ENCODE data around the gene CNTRL. TPM values are rescaled to one million over a fixed set of nuclear protein-coding genes. Genes with fewer than 3 reads are reported as not detected.

Gene CNTRL
- total RNA-seq, 1 experiment from 2014 or later = 13.4 TPM

- BruUV-seq (replicated peaks) = no TSS peak
- no peaks in the 10 kb centered on the region for H3K79me2 ChIP-seq (ENCODE audit: insufficient read depth, low read length)
- H3K9me3 ChIP-seq (ENCODE audit: control insufficient read depth in 1 of 2, insufficient read depth in 1 of 2, low read depth in 1 of 2, low read length in 2 of 2) = no peaks in the 10 kb centered on the region
- no peak overlapping the region for H3K4me3 ChIP-seq (replicated peaks in 1 of 2; ENCODE audit: low read depth in 1 of 2, low read length in 2 of 2)
- no peaks in the 10 kb centered on the region for H4K20me1 ChIP-seq (ENCODE audit: insufficient read depth)
- POLR2A ChIA-PET = no interaction called here
- H2AFZ ChIP-seq (ENCODE audit: low read depth, low read length, poor library complexity, severe bottlenecking) = no peak overlapping the region
- H3K27me3 ChIP-seq (ENCODE audit: insufficient read depth, low read length) = no peaks in the 10 kb centered on the region
- ATAC-seq = no peak
- H3K27ac ChIP-seq (ENCODE audit: low read depth, low read length) = no peak overlapping the region
- H3K9me2 ChIP-seq (ENCODE audit: insufficient read depth) = no peaks in the 10 kb centered on the region
- no peak for TF ChIP-seq FOSL1 (IDR thresholded peaks at IDR 0.05; ENCODE audit: low read depth)
- no peak for TF ChIP-seq ZFX (IDR thresholded peaks at IDR 0.05)
- TF ChIP-seq EZH2phosphoT487 (IDR thresholded peaks at IDR 0.05; ENCODE audit: borderline replicate concordance) = no peak
- TF ChIP-seq EZH2 (IDR thresholded peaks at IDR 0.05) = no peak
- TF ChIP-seq, protein P1, sequence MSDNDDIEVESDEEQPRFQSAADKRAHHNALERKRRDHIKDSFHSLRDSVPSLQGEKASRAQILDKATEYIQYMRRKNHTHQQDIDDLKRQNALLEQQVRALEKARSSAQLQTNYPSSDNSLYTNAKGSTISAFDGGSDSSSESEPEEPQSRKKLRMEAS (IDR thresholded peaks at IDR 0.05) = no peak
- TF ChIP-seq RAD21 (IDR thresholded peaks at IDR 0.05; ENCODE audit: low read depth) = no peak
- TF ChIP-seq, protein P2, sequence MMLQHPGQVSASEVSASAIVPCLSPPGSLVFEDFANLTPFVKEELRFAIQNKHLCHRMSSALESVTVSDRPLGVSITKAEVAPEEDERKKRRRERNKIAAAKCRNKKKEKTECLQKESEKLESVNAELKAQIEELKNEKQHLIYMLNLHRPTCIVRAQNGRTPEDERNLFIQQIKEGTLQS (IDR thresholded peaks at IDR 0.05) = no peak
- TF ChIP-seq CBX3 (IDR thresholded peaks at IDR 0.05; ENCODE audit: low read depth) = no peak
- TF ChIP-seq YY1 (IDR thresholded peaks at IDR 0.05; ENCODE audit: extremely low read depth, insufficient replicate concordance, low read depth, low read length) = no peak
- TF ChIP-seq, protein P3, sequence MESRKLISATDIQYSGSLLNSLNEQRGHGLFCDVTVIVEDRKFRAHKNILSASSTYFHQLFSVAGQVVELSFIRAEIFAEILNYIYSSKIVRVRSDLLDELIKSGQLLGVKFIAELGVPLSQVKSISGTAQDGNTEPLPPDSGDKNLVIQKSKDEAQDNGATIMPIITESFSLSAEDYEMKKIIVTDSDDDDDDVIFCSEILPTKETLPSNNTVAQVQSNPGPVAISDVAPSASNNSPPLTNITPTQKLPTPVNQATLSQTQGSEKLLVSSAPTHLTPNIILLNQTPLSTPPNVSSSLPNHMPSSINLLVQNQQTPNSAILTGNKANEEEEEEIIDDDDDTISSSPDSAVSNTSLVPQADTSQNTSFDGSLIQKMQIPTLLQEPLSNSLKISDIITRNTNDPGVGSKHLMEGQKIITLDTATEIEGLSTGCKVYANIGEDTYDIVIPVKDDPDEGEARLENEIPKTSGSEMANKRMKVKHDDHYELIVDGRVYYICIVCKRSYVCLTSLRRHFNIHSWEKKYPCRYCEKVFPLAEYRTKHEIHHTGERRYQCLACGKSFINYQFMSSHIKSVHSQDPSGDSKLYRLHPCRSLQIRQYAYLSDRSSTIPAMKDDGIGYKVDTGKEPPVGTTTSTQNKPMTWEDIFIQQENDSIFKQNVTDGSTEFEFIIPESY (IDR thresholded peaks at IDR 0.05; ENCODE audit: extremely low read depth, insufficient replicate concordance, low read length) = no peak
- no peak for TF ChIP-seq REST (IDR thresholded peaks at IDR 0.05; ENCODE audit: low read depth)
- no peak for TF ChIP-seq SRF (IDR thresholded peaks at IDR 0.05; ENCODE audit: low read depth)
- no peak for TF ChIP-seq SIN3A (IDR thresholded peaks at IDR 0.05; ENCODE audit: low read depth)
- TF ChIP-seq SP1 (IDR thresholded peaks at IDR 0.05; ENCODE audit: low read depth) = no peak
- no peak overlapping the region for H3K9ac ChIP-seq (ENCODE audit: low read length)
- RAD21 ChIA-PET (ENCODE audit: low non-redundant PET in 1 of 2, low total read pairs in 2 of 2, uncharacterized antibody in 2 of 2, unreplicated experiment in 2 of 2) = no interaction called here
- H3K4me1 ChIP-seq (ENCODE audit: control insufficient read depth in 1 of 2, insufficient read depth in 2 of 2, low read length in 2 of 2) = no peaks in the 10 kb centered on the region
- intact Hi-C loops (cut with micrococcal nuclease) = no loop called here
- H3K36me3 ChIP-seq (ENCODE audit: control insufficient read depth in 1 of 2, insufficient read depth in 2 of 2, low read length in 2 of 2) = no peaks in the 10 kb centered on the region
- no peak for DNase-seq (ENCODE audit: low read depth, low spot score)
- H3K4me2 ChIP-seq (ENCODE audit: low read length) = no peak overlapping the region
- CTCF ChIA-PET = no interaction called here
Measured at GRCh38 chr9:121066850-121067249, 7.9 kb upstream of the CNTRL start.
